GM23248 (cell line): Measurements from ENCODE around the gene ZNF292.

Experiments
- EZH2 ChIP-seq: fragments of 200-600 bp; sonication (generic); IDR thresholded peaks from 2 replicates; pipeline ENCODE4 v1.6.1; 2018; ENCODE audit warnings: antibody characterized with exemption, mild to moderate bottlenecking; ENCODE audit not compliant: insufficient read depth, poor library complexity, severe bottlenecking
- EZH2phosphoT487 ChIP-seq: fragments of 200-600 bp; sonication (generic); IDR thresholded peaks from 2 replicates; pipeline ENCODE4 v1.6.1; 2018; ENCODE audit warnings: antibody characterized with exemption, moderate library complexity, mild to moderate bottlenecking, low read depth; ENCODE audit not compliant: insufficient read depth

- no peak for TF ChIP-seq EZH2
- no peak for TF ChIP-seq EZH2phosphoT487
These were observed 5.9 kb downstream of the ZNF292 start for GRCh38 chr6:87161299-87161698.
